Right lobe of liver (tissue), 6 donors: ENCODE data around the gene ARHGAP22. TPM values are rescaled to one million over a fixed set of nuclear protein-coding genes. Genes with fewer than 3 reads are reported as not detected.

ENCODE experiments used
- ATAC-seq, 4 donors: fragments of 200-7000 bp; cut with Tn5 transposase; one replicate each; pipeline ENCODE4 v1.9.1; 2020; ENCODE audit warnings: mild to moderate bottlenecking in 4 of 4, moderate library complexity in 4 of 4
- DNase-seq, 3 donors: peaks; one replicate each; pipeline ENCODE4 v3.0.0-alpha.2; 2020
- H3K27ac ChIP-seq, 3 donors: fragments of 200-600 bp; one replicate each; pipeline ENCODE4 v1.8.0; 2022
- H3K27me3 ChIP-seq, 2 donors: fragments of 200-600 bp; one replicate each; pipeline ENCODE4 v1.8.0; 2022
- H3K36me3 ChIP-seq, 4 donors: fragments of 200-600 bp; sonication (generic) in 1 of 4; one replicate each; pipeline versions ENCODE4 v1.5.1 to v1.8.0; 2017 to 2022; ENCODE audit warnings: control low read depth in 1 of 4
- H3K4me1 ChIP-seq, 4 donors: fragments of 200-600 bp; sonication (generic) in 1 of 4; one replicate each; pipeline versions ENCODE4 v1.5.1 to v1.8.0; 2017 to 2022; ENCODE audit warnings: control low read depth in 1 of 4
- H3K4me3 ChIP-seq, 3 donors: fragments of 200-600 bp; one replicate each; pipeline ENCODE4 v1.8.0; 2022
- H3K9me3 ChIP-seq, 4 donors: fragments of 200-600 bp; sonication (generic) in 1 of 4; one replicate each; pipeline versions ENCODE4 v1.5.1 to v1.8.0; 2017 to 2022; ENCODE audit warnings: control low read depth in 1 of 4
- CTCF ChIP-seq, 4 donors: fragments of 200-600 bp in 3 of 4; fragments of 450-650 bp in 1 of 4; IDR thresholded peaks; one replicate each; pipeline versions ENCODE4 v1.5.1 to v1.8.0; 2016 to 2022; ENCODE audit warnings: antibody characterized with exemption in 4 of 4, mild to moderate bottlenecking in 2 of 4
- POLR2A ChIP-seq: fragments of 450-650 bp; IDR thresholded peaks from one replicate; pipeline ENCODE4 v1.6.1; 2017; ENCODE audit warnings: antibody characterized with exemption, mild to moderate bottlenecking
- WGBS: methylation state at CpG from one replicate; pipeline ENCODE4 v1.1.6; 2018; ENCODE audit warnings: low coverage, low lambda C conversion rate; ENCODE audit not compliant: insufficient coverage; ENCODE audit errors: missing lambda C conversion rate; 5-methylcytosine and 5-hydroxymethylcytosine counted together
- intact Hi-C, 2 donors: fragments of 100-400 bp; cut with DNase I; formaldehyde crosslinking; loops; one replicate each; pipeline versions ENCODE4 v1.11.2 to v1.14.1; 2022
- total RNA-seq, 6 experiments: library from RNA; depleted of rRNA in 2 of 6; stranded (reverse); fragments of >200 nt in 2 of 6; fragmentation: NEBNext Ultra II Directional in 3 of 6; extraction: Animal tissue kit (Norgen Biotek cat#: 25700) in 3 of 6; gene quantifications; one replicate each; pipeline versions ENCODE4 v1.1.0 to v1.2.4, GENCODE V29; 2016 to 2023
- donor health status: DM: no; HTN: yes; CAD: no.
- donor health status: DM: no; HTN: no; CAD: no.
- donor health status: DM: no; HTN: no; CAD: no.
- donor health status: DM: no; HTN: yes; CAD: no.
- donor health status: DM: no; HTN: yes; CAD: no.

Gene ARHGAP22
- total RNA-seq, 6 experiments from 2014 or later = 0.22 to 3.6 (median 0.64) TPM

- 70% methylated on average over 2 of the region's 2 CpGs for WGBS
- no peak overlapping the region for H3K4me3 ChIP-seq
- no peak overlapping the region for H3K27ac ChIP-seq
- H3K27me3 ChIP-seq = no peaks in the 10 kb centered on the region
- DNase-seq (no peak), ATAC-seq (no peak)
- no peaks in the 10 kb centered on the region for H3K4me1 ChIP-seq
- TF ChIP-seq CTCF (IDR thresholded peaks at IDR 0.05) (no peak), POLR2A (no peak)
- intact Hi-C loops = no loop called here
- no peaks in the 10 kb centered on the region for H3K9me3 ChIP-seq
- no peaks in the 10 kb centered on the region for H3K36me3 ChIP-seq
Observed at GRCh38 chr10:48572414-48572813, 32.5 kb downstream of the ARHGAP22 start.

- ATAC-seq (no peak), DNase-seq (no peak)
- no peaks in the 10 kb centered on the region for H3K9me3 ChIP-seq
- no peaks in the 10 kb centered on the region for H3K36me3 ChIP-seq
- TF ChIP-seq POLR2A (no peak), CTCF (IDR thresholded peaks at IDR 0.05) (no peak)
- H3K27ac ChIP-seq = no peak overlapping the region
- H3K4me3 ChIP-seq = no peak overlapping the region
- H3K27me3 ChIP-seq = no peaks in the 10 kb centered on the region
- no peaks in the 10 kb centered on the region for H3K4me1 ChIP-seq
- intact Hi-C loops = no loop called here
- WGBS = 96% methylated on average over 4 of the region's 8 CpGs
Observed at GRCh38 chr10:48568546-48568945, 36.3 kb downstream of the ARHGAP22 start.

GRCh38 chr10:48568131-48568530, 36.7 kb downstream of the ARHGAP22 start:
- no peak for ATAC-seq
- H3K4me1 ChIP-seq = no peaks in the 10 kb centered on the region
- intact Hi-C loops = no loop called here
- H3K36me3 ChIP-seq = no peaks in the 10 kb centered on the region
- no peak overlapping the region for H3K27ac ChIP-seq
- no peaks in the 10 kb centered on the region for H3K9me3 ChIP-seq
- no peaks in the 10 kb centered on the region for H3K27me3 ChIP-seq
- no peak overlapping the region for H3K4me3 ChIP-seq
- WGBS = no CpG with 5 or more reads among the region's 4 CpGs
- TF ChIP-seq POLR2A = no peak
- TF ChIP-seq CTCF (IDR thresholded peaks at IDR 0.05) = no peak
- DNase-seq = no peak

GRCh38 chr10:48567346-48567745, 37.5 kb downstream of the ARHGAP22 start:
- Histone ChIP-seq H3K9me3 (no peaks in the 10 kb centered on the region), H3K4me3 (no peak overlapping the region), H3K36me3 (no peaks in the 10 kb centered on the region), H3K27ac (no peak overlapping the region), H3K4me1 (no peaks in the 10 kb centered on the region), H3K27me3 (no peaks in the 10 kb centered on the region)
- 80% methylated on average over 1 of the region's 3 CpGs for WGBS
- intact Hi-C loops = no loop called here
- TF ChIP-seq CTCF (IDR thresholded peaks at IDR 0.05) = no peak
- no peak for TF ChIP-seq POLR2A
- DNase-seq = no peak
- no peak for ATAC-seq
